ENCODE results near the gene KRT76.
"Not testable (repeated sequence)": the region's sequence is repeated elsewhere in the genome, so short reads cannot be mapped to it uniquely, and the experiment has no call there.

The KRT76 gene

DNA sequence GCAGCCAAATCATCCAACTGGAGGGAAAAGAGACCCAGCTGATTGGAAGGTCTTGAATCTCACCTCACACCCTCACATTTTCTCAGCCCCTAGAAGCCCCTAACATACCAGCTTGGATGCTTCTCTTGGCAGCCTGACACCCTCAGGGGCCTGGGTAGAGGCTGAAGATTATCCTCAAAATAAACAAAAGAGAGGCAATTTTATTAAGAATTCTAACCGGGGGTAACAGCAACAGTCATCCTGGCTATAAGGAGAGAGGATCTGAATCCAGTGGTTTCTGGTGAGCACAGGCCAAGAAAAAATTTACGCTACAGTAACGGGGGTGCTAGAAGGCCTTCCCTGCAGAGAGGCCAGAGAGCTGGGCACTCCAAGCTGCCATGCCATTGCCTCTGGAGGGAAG lies 21.6 kb downstream of the KRT76 start:
- DNase-seq, result no peak

DNA sequence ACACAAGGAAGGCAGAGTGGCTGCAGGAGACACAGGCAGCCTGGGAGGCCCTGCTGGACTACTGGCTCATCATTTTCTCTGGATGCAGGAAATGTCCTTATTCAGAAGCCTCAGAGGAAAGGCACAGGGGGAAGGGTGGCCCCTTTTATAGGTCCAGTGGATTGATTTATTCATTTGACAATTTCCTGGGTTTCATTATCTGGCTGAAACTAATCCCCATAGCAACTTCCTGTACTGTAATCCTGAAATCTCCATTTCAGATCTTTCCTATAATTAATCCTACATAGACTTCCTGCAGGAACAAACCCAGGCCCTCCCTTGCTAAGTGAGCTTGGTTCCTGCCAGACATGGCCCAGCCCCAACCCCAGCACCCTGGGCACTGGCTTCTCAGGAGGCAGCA lies 23.0 kb downstream of the KRT76 start:
- no peak for DNase-seq

DNA sequence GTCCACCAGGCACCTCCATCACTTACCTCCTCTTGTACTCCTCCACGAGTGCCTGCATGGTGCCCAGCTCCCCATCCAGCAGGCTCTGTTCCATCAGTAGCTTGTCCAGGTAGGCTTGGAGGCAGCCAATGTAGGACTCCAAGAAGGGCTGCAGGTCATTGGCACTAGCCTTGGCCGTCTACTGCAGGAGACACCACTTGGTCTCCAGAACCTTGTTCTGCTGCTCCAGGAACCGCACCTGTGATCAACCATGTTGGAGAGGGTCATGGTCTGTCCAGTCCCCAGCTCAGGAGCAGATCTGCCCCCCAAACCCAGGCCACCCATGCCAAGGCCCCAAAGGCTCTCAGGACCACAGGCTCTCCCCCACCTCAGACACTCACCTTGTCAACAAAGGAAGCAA lies 23.9 kb downstream of the KRT76 start:
- DNase-seq, result no peak

DNA sequence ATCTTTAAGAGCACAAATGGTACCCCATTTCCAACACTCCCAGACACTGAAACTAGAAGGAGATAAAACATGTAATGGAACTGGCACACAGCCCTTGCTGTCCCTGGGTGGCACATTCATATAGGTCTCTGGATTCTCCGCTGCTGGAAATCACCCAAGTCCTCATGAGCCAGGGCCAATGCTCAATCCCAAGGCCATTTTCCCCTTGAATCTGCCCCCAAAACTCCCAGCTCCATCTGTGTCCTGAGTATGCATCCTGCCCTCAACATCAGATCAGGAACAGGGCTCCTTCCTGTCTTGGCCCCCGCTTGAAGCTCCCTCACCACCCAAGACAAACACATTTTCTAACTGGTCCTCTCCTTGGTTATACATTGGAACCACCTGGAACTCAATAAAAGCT lies 24.6 kb downstream of the KRT76 start:
- DNase-seq, result no peak

DNA sequence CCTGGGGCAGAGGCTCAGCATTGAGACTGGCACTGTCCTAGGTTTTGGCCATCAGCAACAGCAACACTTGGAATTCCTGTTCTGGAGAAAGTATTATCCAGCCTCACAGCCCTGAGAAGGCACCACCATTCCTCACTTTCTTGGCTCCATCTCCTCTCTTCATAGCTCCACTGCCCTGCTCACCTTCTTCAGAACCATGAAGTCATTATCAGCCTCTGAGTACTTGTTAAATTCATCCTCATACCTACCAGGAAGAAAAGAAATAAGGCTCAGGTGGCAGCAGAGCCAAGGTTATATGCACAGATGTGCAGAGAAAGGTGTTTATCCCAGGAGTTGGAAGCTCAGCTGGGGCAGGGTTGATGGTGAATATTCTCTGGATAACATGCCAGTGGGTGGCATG lies 25.4 kb downstream of the KRT76 start:
- DNase-seq, result no peak

DNA sequence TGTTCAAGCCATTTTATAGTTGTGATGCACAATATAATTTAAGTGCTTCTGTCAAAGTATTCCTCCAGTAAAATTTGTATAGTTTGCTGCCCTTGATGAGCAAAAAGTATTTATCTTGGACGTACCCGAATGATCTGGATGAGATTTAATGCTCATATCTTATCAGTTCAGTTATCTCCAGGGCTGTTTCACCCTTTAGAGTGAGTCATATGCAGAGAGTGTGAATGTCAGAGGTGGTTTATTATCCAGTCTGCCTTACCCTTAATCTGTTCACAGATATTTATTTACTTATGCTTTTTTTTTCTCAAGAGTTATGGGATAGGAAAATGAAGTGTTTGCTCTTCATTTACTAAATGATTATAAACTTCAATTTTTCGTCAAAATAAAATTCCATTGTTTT lies 26.6 kb downstream of the KRT76 start:
- DNase-seq, result not testable (repeated sequence)

DNA sequence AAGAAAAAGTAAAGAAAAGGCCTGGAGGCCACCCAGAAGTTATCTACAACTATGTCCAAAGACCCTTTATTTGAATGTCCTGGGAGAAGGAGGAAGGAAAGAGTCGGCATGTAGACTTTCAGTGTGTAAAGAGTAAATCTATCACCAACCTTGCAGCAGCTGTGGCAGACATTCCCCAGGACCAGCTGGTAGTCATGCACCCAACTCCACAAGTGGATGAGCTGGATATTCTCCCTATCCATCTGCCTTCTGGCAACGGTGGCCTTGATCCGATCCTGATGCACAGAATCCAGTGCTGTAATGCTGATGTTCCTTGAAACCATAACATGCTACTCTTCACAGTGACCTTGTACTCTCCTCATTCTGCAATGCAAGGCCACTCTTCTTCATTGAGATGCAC lies 27.3 kb downstream of the KRT76 start:
- no peak for DNase-seq

DNA sequence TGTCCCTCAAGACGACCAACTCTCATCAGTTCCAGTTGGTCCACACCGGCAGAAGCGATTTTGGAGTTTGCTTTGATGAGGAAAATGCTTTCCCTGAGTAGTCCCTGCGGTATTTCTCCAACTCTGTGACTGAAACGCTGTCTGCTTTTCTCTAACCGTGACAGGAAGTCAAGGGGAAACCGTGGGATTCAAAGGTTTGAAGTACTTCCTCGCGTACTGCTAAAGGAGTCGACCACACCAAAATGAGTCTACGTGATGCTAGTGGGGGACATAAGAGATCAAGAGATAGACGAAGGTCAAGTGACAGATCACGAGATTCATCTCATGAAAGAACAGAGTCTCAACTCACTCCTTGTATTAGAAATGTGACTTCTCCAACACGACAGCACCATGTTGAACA lies 28.6 kb downstream of the KRT76 start:
- DNase-seq, result no peak

DNA sequence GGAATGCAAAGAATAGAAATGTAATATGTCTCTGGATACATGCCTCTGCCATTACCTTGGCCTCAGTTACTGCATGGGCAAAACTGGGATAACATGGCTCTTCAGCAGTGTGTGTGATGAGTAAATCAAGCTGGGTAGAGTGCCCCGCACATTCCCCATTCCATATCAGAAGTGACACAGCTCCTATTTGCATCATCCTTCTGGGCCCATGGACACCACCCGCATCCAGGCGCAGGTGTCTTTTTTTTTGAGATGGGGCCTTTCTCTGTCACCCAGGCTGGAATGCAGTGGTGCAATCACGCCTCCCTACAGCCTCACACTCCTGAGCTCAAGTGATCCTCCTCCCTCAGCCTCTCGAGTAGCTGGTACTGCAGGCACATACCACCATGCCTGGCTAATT lies 31.6 kb downstream of the KRT76 start:
- no peak for DNase-seq

DNA sequence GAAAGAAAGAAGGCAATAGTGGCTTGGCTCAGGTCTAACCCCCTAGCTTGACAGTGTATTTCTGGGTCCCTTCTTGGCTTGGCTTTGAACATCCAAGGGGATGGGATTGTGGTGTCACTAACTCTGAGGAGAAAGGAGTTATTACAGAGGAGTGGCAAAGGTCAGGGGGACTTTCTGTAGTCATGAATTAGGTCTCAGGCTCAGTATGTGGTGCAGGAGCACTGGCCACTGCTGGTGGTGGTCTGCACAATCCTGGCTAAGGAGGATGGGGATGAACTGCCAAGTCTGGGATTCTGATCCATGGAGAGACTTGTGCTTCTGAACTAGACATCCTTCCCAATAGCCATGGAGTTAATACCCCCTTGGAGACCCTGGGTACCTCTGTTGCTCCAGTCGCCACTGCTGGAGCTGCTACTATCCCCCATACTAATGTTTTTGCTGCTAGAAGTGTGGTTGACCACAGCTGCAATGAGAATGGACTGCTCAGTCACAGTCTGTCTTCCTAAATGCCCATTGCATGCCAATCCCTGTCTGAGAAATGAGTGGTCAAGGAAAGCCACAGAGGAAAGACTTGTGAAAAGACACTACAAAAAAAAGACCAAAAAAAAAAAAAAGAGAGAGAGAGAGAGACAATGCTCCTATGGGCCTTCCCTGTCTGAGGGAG lies 32.5 kb downstream of the KRT76 start:
- DNase-seq, result no peak

DNA sequence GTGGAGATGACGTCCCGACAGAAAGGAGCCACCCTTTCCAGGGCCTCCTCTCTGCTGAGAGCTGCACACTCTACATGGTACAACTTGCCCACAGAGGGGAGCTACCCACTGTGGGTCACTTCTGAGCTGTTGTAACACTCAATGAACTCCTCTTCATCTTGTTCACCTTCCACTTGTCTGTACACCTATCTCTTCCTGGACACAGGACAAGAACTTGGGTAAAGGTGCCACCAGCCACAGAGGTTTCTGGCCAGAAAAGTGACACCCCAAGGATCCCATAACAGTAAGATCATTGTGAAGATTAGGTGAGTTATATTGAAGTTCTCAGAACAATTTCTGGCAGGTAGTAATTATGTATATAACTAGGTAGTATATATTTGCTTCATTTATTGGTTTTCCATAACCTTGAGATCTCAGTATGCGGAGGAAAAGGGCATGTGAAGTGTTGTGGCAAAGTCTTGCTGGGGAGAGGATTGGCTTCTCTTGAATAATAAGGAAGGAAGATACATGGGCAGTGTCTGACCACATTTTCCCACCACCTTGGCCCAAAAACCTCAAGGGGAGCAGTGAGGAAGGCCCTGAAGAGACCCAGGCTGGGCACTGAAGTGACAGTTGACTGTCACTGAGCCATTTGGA lies 34.2 kb downstream of the KRT76 start:
- no peak for DNase-seq

DNA sequence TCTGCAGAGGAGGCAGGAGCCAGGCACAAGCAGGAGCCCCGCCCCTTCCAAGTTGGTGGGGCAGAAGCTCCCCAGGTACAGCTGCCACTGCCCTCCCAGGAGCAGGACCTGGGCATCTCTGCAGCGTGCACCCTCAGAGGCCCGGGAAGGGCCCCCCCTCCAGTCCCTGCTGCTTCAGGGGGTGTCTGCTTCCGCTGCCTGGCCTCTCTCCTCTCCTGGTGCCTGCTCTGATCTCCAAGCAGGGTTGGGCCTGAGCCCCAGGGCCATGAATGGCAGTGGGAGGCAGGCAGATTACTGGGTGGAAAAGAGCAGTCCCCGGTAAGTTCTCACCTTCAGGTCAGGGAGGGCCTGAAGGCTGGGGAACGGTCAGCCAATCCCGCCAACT lies 35.0 kb downstream of the KRT76 start:
- DNase-seq, result no peak

DNA sequence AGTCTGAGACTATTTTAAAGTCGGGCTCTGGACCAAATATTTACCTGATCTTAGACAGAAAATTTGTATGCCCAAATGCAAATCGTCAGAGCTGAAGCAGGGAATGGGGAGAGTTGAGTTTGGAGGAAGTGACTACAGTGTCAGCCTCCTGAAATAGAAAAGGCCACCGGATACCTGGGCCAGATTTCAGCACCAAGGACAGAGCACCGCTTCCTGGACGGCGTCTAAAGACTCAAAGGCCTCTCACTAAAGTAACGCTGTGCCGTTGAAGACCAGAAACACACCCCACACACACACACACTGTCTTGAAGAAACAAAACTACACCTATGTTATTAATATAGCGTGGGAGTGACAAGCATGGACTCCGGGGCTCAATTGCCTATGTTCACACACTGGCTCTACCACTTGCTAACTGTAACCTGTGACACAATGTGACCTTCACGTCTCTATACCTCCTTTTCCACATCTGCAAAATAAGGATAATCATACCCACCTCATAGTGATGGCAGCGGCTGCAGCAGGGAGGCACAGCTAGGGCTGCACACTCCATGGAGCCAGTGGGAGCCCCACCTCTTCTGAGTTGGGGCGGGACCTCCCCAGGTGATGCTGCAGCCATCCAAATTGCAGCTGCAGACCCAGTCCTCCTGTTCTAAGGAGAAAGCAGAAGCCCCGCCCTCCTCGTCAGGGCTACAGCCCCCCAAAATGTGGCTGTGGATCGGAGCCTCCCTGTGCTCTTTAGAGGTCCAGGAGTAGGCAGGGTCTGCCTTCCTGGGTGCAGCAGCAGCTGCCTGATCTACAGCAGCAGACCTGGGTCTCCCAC lies 35.6 kb downstream of the KRT76 start:
- DNase-seq, result peak in 3 of 4 experiments; percentile 37 to 65 (median 59)

DNA sequence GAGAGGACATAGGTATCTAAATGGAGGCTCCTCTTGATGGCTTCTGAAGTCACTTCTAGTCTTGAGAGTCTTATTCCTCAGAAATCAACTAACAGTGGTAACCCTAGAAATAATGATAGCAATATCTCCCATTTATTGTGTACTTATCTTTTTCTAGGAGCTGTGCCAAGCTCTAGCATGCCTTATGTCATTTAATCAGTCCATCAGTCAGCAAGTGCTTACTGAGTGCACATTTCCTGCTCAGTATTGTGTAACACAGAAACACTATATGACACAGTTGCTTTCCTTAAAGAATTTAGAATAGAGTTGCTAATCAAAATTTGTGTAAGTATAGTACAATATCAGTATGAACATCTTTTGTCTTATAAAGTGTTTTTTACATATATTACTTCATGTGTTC lies 36.6 kb downstream of the KRT76 start:
- no peak for DNase-seq

DNA sequence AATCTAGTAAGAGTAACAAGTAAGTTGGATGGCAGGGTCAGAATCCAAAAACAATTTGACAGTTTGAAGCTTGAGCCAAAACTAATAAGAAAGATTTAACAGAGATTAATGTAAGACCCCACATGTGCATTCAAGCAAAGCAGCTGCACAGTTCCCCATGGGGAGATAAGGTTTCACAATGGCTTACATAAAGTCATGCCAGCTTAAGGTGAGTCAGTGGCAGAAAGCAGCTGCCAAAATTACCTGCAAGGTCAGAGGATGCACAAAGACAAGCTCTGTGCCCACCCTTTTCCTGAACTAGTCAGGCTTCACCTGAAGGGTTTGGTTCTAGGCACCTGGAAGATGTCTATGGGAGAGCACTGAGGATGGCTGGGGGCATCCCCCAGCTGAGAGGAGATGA lies 37.2 kb downstream of the KRT76 start:
- no peak for DNase-seq

DNA sequence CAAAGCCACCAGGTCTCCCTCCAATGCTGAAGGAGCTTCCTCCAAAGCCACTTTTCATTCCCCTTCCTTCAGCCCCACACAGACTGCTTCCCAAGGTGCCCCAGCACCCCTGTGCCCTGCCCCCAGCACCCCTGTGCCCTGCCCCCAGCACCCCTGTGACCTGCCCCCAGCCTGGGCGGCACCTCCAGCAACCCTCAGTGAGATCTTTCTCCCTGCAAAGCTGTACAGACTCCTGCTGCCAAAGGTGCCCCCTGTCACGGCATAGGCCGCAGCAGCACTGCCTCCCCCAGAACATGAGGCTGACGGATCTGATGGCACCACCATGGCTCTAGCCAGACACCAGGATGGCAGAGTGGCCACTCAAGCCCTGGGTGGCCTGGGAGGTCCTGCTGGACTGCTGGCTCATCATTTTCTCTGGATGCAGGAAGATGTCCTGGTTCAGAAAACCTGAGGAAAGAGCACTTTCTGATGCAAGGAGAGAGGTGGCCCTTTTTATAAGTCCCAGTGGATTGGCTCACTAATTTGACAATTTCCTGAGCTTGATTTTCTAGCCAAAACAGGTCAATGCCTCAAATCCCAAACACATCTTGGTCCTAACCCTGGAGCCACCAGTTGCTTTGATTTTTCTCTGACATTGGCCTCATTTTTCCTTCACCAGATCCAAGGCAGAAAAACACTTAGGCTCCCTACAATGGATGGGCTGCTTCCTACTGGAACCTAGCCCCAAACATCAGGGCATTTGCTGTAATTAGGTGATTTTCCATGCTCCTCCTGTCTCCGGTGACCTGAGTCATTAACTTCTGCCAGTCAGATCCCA lies 41.1 kb downstream of the KRT76 start:
- no peak for DNase-seq

DNA sequence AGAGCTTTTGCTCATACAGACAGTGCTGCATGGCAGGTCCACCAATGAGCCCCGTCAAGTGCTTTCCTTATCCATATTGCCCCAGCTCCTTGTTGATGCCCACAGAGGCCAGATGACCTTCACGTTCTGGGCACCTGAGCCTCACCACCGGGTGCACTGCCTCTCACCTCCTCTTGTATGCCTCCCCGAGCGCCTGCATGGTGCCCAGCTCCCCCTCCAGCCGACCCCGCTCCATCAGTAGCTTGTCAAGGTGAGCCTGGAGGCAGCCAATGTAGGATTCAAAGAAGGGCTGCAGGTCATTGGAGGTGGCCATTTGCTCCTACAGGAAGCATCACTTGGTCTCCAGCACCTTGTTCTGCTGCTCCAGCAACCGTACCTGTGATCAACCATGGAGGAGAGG lies 42.0 kb downstream of the KRT76 start:
- DNase-seq, result no peak

DNA sequence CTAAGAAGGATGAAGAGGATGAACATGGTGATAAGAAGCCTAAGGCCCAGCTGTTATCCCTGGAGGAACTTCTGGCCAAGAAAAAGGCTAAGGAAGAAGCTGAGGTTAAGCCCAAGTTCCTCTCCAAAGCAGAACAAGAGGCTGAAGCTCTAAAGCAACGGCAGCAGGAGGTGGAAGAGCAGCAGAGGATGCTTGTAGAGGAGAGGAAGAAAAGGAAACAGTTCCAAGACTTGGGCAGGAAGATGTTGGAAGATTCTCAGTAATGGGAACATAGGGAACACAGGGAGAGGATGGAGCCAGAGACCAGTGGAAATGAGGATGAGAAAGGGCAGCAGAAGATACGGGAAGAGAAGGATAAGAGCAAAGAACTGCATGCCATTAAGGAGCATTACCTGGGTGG lies 46.4 kb downstream of the KRT76 start:
- DNase-seq, result no peak

DNA sequence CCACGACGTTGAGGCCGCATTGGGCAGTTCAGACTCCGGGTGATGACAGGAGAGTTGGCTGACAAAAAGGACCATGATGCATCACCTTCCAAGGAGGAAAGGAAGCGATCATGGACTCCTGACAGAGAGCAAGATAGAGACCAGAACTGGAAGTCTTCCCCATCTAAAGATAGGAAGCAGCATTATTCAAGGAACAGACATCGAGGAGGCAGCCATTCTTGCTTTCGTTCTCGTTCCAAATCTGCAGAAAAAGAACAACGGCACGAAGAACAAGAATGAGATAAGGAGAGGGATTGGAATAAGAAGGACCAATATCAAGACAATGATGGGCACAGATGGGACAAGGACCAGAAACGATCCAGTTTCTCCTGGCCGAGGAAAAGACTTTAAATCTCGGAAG lies 46.8 kb downstream of the KRT76 start:
- DNase-seq, result no peak

DNA sequence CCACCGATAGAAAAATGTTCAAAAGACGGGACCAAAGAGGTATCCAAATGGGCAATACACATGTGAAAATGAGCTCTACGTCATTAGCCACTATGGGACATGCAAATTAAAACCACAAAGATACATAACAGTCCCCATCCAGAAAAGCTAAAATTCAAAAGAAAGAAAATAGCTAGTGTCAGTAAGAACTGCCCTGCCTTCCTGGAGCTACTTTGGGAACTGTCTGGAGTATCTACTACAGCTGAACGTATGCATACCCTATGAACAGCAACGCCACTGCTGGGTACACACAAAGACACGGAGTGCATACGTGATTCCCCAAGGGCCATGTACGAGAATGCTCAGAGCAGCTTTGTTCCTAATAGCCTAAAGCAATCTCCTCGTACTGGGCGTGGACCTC lies 48.0 kb downstream of the KRT76 start:
- no peak for DNase-seq

DNA sequence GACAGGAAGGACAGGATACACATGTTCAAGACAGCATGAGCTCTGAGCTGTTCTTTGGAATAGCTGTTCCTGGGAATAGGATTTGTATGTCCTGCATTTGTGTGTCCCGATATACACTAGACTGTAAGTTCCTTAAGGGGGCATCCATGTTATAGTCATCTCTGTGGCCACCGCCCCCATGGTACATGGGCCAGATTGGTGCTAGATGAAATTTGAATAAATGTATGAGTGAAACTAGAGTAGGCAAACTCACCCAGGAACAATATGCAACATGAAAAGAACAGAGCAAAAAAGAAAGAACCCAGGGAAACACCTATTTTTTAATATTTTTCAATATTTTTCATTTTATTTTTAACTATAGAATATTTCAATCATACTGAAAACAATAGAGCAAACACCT lies 48.8 kb downstream of the KRT76 start:
- no peak for DNase-seq

DNA sequence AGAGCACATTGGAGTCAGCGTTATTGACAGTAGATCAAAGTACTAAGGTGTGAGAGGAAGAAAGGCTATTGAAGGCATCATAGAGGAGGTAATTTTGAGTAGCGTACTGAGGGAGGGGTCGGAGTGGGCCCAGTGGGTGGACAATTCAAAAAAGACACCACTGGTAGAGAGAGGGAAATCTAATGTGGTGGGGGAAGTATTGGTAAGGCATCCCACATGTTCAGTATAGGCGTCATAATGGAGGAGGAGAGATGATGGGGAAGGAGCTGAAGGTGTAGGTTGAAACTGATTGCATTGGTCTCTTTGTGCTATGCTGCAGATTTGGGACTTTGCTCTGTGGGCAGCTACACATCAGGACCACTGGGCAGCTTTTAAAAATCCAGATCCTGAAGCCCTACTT lies 50.1 kb downstream of the KRT76 start:
- no peak for DNase-seq

DNA sequence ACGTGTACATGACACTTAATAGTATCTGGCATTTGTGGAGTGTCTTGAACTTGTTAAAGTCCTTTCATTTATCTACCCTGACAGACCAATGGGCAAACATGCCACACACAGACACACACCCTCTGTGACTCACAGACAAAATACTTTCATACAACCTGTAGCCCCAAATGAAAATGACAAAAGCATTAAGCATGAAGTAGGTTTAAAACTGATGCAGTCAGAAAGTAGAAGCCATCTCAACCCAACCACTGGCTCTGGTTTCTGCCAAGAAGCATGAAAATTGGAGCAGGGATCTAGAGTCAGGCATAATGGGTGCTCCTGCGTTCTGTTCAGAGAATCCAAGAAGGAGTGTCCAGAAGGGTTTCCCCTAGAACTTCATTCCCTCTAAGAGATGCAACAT lies 50.7 kb downstream of the KRT76 start:
- no peak for DNase-seq

DNA sequence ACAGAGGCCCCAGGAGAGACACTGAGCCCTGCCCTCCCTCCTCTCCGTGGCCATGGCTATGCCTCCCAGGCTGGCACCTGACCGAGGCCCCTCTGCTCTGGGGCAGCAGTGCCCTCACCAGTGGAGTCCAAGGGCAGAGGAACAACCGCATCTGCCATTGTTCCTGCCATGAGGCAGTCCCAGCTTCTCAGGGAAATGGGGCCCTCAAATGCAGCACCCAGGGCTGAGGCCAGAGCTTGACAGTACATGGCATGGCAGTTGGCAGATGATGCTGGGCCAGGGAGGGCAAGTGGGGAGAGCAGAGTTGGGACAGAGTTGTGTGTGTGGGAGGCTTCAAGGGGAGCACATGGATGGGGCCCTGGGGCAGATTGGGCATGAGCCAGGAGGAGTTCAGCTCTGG lies 52.8 kb downstream of the KRT76 start:
- DNase-seq, result no peak
